GM21423 (cell line): ENCODE measurements around the gene FOXF1.
A peak's percentile ranks its signal among the peaks of the same experiment; 100 is the strongest.

Source experiments
- ATAC-seq: cut with Tn5 transposase; IDR thresholded peaks from one replicate; pipeline ENCODE4 v1.9.1; 2021; ENCODE audit warnings: mild to moderate bottlenecking, moderate library complexity; ENCODE audit not compliant: unreplicated experiment

FOXF1 gene

DNA sequence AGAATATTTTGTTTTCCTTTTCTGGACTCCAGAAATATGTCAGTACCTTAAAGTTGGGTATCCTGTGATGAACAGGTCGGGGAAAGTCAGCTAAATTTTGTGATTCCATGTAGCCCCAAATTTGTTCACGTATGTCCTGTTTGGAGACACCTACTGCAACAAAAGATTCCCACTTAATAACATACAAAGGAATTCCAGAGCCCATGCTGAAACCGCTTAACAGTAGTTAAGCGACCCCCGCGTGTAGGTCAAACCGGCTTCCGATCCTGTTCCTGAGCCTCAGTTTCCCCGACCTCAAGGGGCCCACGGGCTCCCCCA, 44.2 kb downstream of the FOXF1 start:
- no peak for ATAC-seq

DNA sequence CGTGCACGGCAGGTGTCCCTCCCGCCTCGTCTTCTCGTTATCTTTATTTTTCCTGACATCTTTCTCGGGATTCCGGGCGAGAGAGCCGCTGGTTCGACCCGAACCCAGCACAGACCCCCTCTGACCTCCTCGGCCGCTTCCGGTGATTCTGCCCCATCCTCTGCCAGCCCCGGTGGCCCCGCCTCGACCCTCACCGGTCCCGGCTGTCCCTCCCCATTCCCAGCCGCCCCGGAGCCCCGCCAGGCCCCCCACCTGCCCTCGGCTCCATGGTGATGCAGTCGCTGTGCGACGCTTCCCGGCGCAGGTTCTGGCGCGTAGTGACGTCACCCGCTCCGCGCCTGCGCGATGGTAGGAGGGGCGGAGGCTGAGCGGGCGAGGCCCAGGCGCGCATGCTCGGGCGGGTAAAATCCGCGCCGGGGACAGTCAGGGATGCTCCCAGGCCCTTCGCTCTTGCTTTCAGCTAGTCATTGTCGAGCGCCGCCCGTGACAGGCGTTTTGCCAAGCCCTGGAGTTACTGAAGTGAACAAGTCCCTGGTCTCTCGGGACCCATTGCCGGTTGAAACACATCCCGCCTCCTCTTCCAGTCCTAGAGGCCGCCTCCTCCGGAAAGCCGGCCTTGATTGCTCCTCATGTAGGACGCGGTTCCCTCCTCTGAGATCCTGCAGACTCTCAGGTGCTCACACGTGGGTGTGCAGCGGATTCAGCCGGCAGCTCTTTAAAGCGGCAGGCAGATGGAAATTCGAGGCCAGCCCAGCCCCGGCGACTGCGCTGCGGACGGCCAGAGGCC, 44.8 kb downstream of the FOXF1 start, which contains the start of gene MTHFSD:
Gene MTHFSD (minus strand): TSS at position 319 of the 787 bp plus-strand sequence. CDS start 51 bp downstream, at position 268.
- ATAC-seq, result peak; percentile 85

DNA sequence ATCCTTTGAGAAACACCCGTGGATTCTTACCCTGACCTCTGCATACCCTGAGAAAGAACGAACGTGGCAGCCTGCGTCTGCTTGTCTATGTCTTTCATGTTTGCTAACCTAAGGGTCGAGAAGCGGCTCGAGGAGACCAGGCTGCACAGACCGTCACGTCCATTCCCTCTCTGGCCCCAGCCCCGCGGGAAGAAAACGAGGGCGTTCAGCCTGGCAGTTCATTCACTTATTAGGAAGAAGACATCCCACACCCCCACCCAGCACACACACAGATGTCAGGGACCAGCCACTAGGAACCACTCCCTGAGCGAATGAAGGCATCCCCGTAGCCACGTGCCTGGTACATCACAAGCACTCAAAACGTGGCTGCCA, 45.4 kb downstream of the FOXF1 start:
- no peak for ATAC-seq

DNA sequence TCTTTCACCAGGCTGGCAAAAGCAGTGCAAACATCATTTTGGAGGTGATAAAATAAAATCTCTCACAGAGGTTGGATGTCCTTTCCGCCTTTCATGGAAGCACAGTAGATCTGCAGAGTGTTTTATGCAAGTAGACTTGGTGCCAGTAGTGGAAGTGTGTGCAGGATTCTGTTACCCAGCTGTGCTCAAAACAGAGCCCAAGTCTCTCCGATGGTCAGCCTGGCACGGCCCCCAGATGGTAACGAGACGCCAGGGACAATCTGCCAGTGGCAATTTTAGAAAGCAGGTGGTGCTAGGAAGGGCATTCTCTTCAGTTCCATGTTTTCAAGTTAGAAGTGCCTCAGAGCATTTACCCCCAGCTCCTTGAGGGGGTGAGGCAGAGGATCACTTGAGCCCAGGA, 46.2 kb downstream of the FOXF1 start:
- ATAC-seq, result no peak

DNA sequence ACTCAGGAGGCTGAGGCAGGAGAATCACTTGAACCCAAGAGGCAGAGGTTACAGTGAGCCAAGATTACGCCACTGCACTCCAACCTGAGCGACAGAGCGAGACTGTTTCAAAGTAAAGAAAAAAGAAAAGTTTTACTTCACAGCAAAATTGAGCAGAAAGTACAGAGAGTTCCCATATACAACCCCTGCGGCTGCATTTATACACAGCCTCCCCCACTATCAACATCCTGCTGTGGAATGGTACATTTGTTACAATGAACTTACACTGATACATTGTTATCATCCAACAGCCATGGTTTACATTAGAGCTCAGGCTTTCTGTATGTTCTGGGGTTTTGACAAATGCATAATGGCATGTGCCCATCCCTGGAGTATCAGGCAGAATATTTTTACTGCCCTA, 47.3 kb downstream of the FOXF1 start:
- ATAC-seq, result no peak

DNA sequence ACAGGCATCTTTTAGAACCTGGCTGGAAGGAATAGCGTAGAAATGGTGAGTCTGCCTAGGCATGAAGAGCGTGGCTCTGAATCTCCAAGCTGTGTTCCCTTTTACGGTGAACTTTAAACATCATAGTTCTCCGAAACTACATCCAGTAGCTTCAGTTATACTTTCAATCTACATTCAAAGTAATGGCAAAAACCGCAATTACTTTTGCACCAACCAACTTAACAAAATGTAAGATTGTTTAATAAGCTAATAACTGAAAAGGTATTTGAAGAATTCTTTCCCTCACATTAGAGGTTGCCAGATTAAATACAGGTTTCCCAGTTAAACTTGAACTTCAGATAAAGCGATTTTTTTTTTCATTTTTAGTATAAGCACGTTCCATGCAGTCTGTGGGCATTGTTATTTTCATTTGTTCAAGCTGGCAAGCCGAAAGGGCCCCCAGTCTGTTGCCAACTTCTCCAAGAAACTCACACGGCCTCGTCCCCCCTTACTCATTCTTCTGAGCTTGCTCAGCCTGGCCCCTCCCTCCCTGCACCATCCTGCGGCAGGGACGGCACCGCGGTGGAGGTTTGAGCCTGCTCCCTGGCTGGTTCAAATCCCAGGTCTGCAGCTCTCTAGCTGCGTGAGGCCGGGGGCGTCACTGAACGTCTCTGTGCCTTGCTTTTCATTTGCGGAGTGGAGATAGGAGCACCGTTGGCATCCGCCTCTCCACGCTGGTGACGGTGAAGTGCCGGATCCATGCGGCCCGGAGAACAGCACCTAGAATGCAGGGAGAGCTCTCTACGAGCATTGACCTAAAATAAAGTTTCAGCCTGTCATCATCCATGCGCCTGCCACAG, 48.2 kb downstream of the FOXF1 start:
- ATAC-seq, result no peak

GRCh38 chr16:86559802-86560305, 49.5 kb downstream of the FOXF1 start:
- ATAC-seq, result no peak

- ATAC-seq, result no peak
These were observed 52.0 kb downstream of the FOXF1 start for GRCh38 chr16:86562356-86562755.

DNA sequence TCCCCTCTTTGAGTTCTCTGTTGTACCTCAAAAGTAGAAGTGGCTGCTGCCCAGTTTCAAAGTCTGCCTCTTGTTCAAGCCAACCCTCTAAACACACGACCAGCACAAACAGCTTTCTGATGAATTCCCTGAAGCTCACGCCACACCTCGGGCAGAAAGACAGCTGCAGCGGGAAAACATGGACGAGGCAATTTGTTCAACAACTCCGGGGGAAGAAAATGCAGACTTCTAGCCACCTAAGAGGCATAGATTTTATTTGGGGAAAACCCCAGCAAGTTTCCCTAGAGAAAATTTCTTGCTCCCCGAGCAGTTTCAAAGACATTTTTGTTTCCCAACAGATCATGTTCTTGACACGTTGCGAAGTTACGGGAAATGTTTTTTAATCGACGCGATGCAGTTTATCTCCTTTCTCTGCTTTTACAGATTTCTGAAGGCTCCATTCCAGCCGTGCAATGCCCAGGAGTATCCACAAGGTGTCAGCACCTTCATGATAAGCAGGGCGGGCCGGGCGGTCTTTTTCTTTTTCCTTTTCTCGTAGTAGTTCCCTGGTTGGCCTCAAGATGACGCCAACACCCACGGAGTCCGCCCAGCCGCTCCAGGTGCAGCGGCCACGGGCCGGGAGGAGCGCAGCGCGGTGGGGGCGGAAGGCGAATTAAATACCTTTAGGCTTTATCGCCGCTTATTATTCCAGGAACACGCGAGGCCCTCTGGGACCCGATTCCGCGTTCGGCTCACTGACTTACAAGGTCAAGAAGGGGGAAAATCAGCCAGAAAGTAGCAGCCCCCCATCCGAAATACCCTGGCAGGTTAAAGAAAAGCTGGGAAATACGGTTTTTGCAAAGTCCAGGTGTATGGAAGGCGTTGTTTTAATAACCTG, 53.4 kb downstream of the FOXF1 start:
- peak; percentile 86 for ATAC-seq
